A673 (cell line): ENCODE data around the gene GMPR.

Experiments
- EZH2 ChIP-seq: fragments of 200-600 bp; sonication (generic); IDR thresholded peaks from 2 replicates; pipeline ENCODE4 v1.6.1; 2017; ENCODE audit warnings: borderline replicate concordance, low read depth, mild to moderate bottlenecking, mixed read lengths, antibody characterized with exemption, low read length; ENCODE audit not compliant: poor library complexity, severe bottlenecking
- TF ChIP-seq, protein P1 (sequence below): fragments of 300-800, 200-600 bp; sonication (generic); conservative IDR thresholded peaks from 2 replicates; pipeline ENCODE4 v1.5.1; 2017; ENCODE audit warnings: low read depth, mild to moderate bottlenecking, antibody characterized with exemption, low read length, moderate library complexity, mixed read lengths

DNA sequence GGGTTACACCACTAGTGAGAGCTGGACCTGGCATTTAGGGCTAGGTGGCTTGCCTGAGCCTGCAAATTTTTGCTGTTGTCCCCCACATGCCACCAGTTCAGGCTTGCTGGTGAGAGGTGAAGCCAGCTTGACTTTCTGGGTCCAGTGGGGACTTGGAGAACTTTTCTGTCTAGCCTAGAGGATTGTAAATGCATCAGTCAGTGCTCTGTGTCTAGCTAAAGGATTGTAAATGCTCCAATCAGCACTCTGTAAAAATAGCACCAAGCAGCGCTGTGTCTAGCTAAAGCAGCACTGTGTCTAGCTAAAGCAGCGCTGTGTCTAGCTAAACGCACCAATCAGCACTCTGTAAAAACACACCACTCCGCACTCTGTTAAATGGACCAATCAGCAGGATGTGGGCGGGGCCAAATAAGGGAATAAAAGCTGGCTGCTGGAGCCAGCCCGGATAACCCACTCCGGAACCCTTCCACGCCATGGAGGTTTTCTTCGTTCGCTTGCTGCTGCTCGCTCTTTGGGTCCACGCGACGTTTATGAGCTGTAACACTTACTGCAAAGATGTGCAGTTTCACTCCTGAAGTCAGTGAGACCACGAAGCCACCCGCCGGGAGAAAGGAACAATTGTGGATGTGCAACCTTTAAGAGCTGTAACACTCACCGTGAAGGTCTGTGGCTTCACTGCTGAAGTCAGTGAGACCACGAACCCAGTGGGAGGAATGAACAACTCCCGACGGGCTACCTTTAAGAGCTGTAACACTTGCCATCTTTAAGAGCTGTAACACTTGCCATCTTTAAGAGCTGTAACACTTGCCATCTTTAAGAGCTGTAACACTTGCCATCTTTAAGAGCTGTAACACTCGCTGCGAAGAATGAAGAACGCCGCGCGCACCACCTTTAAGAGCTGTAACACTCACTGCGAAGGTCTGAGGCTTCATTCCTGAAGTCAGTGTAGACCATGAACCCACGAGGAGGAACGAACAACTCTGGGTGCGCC lies 27.3 kb downstream of the GMPR start:
- TF ChIP-seq, protein P1, sequence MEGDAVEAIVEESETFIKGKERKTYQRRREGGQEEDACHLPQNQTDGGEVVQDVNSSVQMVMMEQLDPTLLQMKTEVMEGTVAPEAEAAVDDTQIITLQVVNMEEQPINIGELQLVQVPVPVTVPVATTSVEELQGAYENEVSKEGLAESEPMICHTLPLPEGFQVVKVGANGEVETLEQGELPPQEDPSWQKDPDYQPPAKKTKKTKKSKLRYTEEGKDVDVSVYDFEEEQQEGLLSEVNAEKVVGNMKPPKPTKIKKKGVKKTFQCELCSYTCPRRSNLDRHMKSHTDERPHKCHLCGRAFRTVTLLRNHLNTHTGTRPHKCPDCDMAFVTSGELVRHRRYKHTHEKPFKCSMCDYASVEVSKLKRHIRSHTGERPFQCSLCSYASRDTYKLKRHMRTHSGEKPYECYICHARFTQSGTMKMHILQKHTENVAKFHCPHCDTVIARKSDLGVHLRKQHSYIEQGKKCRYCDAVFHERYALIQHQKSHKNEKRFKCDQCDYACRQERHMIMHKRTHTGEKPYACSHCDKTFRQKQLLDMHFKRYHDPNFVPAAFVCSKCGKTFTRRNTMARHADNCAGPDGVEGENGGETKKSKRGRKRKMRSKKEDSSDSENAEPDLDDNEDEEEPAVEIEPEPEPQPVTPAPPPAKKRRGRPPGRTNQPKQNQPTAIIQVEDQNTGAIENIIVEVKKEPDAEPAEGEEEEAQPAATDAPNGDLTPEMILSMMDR: no peak
- TF ChIP-seq EZH2: no peak
